Measurements from ENCODE around the gene PPP2R5C.

DNA sequence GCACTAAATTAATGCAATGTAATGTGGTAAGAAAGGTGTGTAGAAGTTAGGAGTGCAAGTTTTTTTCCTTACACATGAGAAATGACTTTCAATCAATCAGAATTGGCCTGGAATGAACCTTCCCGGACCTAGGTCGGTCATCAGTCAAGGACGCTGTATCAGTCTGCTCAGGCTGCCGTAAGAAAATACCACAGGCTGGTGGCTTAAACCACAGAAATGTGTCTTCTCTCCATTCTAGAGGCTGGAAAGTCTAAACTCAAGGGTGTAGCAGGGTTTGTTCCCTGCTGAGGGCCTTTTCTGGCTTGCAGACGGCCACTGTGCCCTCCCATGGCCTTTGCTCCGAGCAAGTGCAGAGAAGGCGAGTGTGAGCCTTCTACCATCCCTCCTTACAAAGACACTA lies 116.3 kb downstream of the PPP2R5C start:
- TF ChIP-seq, protein P1, sequence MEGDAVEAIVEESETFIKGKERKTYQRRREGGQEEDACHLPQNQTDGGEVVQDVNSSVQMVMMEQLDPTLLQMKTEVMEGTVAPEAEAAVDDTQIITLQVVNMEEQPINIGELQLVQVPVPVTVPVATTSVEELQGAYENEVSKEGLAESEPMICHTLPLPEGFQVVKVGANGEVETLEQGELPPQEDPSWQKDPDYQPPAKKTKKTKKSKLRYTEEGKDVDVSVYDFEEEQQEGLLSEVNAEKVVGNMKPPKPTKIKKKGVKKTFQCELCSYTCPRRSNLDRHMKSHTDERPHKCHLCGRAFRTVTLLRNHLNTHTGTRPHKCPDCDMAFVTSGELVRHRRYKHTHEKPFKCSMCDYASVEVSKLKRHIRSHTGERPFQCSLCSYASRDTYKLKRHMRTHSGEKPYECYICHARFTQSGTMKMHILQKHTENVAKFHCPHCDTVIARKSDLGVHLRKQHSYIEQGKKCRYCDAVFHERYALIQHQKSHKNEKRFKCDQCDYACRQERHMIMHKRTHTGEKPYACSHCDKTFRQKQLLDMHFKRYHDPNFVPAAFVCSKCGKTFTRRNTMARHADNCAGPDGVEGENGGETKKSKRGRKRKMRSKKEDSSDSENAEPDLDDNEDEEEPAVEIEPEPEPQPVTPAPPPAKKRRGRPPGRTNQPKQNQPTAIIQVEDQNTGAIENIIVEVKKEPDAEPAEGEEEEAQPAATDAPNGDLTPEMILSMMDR (tag by site-specific recombination; IDR thresholded peaks at IDR 0.05): no peak
- TF ChIP-seq ZNF274 (IDR thresholded peaks at IDR 0.05; ENCODE audit: low read length): no peak
- no peak for TF ChIP-seq ZNF274 (tag by site-specific recombination; IDR thresholded peaks at IDR 0.05; ENCODE audit: borderline replicate concordance)
- TF ChIP-seq ZNF561 (tag by site-specific recombination; IDR thresholded peaks at IDR 0.05; ENCODE audit: borderline replicate concordance): no peak
- no peak for TF ChIP-seq PRDM1 (tag by site-specific recombination; IDR thresholded peaks at IDR 0.05)
- no peak for TF ChIP-seq SALL2 (tag by site-specific recombination; IDR thresholded peaks at IDR 0.05; ENCODE audit: borderline replicate concordance)
- TF ChIP-seq REPIN1 (tag by site-specific recombination; IDR thresholded peaks at IDR 0.05; ENCODE audit: low read depth): no peak
- no peak for TF ChIP-seq ZNF148 (tag by site-specific recombination; IDR thresholded peaks at IDR 0.05; ENCODE audit: borderline replicate concordance)
- TF ChIP-seq INSM2 (tag by site-specific recombination; IDR thresholded peaks at IDR 0.05): no peak
- no peak for TF ChIP-seq ZNF366 (tag by site-specific recombination; conservative IDR thresholded peaks at IDR 0.05)
- no peak for TF ChIP-seq ZNF24 (tag by site-specific recombination; IDR thresholded peaks at IDR 0.05)
- TF ChIP-seq ZNF223 (tag by site-specific recombination; IDR thresholded peaks at IDR 0.05): no peak
- no peak for TF ChIP-seq YY1 (tag by site-specific recombination; IDR thresholded peaks at IDR 0.05)

All from HEK293 (cell line).